ENCODE measurements around the gene PXK. TPM values are rescaled to one million over a fixed set of nuclear protein-coding genes. Genes with fewer than 3 reads are reported as not detected.

Gene PXK
- total and polyA plus RNA-seq, 2 donors (not counting 1 experiment from before 2014, with no cell fraction given): 54.6 to 65.2 TPM

DNA sequence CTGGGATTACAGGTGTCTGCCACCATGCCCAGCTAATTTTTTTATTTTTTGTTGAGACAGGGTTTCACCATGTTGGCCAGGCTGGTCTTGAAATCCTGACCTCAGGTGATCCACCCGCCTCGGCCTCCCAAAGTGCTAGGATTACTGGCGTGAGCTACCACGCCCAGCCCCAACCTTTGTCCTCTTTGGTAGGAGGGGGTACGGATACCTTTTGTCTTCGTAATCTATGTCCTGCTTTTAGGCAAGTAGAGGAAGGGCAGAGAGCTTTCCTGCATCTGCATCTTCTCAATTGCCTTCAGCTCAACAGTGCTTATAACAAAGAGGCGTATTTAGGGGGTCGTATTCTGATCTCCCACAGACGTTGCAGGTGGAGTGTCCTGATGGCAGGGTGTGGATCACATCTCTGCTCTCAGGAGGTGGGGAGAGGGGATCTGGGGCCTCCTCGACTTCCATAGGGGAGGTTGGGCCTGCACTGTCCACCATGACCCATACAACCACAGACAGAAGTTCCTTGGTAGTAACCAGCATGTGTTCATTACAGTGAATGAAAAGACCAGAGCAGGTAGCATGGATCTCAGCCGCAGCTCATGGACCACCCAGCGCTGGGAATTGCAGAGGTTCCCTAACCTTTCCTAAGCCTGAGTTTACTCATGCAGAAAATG lies 137.8 kb downstream of the PXK start:
- no peak for DNase-seq (ENCODE audit: low read depth in 2 of 2)
- Histone ChIP-seq H3K27ac (ENCODE audit: insufficient read depth, low read length) (no peak overlapping the region), H4K20me1 (ENCODE audit: control insufficient read depth, extremely low read depth, insufficient read depth, low read length) (no peaks in the 10 kb centered on the region), H3K9me3 (ENCODE audit: control insufficient read depth, insufficient read depth, low read depth, low read length) (no peaks in the 10 kb centered on the region), H3K4me1 (ENCODE audit: control insufficient read depth, extremely low read depth, insufficient read depth, low read length) (peaks cover 4% of the 10 kb centered on the region), H3K9ac (ENCODE audit: insufficient read depth, low read length) (no peak overlapping the region), H3K4me2 (ENCODE audit: extremely low read depth, insufficient read depth, low read length) (no peak overlapping the region), H3K79me2 (ENCODE audit: control insufficient read depth, insufficient read depth, low read length) (no peaks in the 10 kb centered on the region), H3K4me3 (replicated peaks in 1 of 4; ENCODE audit: control extremely low read depth in 1 of 4, insufficient read depth in 1 of 4, low read depth in 3 of 4, low read length in 4 of 4) (no peak overlapping the region), H2AFZ (ENCODE audit: low read length) (no peak overlapping the region), H3K27me3 (ENCODE audit: control insufficient read depth, insufficient read depth, low read length) (no peaks in the 10 kb centered on the region), H3K36me3 (ENCODE audit: control insufficient read depth, insufficient read depth, low read length) (no peaks in the 10 kb centered on the region)
- TF ChIP-seq, protein P1, sequence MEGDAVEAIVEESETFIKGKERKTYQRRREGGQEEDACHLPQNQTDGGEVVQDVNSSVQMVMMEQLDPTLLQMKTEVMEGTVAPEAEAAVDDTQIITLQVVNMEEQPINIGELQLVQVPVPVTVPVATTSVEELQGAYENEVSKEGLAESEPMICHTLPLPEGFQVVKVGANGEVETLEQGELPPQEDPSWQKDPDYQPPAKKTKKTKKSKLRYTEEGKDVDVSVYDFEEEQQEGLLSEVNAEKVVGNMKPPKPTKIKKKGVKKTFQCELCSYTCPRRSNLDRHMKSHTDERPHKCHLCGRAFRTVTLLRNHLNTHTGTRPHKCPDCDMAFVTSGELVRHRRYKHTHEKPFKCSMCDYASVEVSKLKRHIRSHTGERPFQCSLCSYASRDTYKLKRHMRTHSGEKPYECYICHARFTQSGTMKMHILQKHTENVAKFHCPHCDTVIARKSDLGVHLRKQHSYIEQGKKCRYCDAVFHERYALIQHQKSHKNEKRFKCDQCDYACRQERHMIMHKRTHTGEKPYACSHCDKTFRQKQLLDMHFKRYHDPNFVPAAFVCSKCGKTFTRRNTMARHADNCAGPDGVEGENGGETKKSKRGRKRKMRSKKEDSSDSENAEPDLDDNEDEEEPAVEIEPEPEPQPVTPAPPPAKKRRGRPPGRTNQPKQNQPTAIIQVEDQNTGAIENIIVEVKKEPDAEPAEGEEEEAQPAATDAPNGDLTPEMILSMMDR (conservative IDR thresholded peaks at IDR 0.05 in 1 of 2, IDR thresholded peaks at IDR 0.05 in 1 of 2; ENCODE audit: low read depth in 1 of 2, low read length in 2 of 2): no peak
- no peak for TF ChIP-seq EZH2 (IDR thresholded peaks at IDR 0.05; ENCODE audit: low read length, missing control alignments)

DNA sequence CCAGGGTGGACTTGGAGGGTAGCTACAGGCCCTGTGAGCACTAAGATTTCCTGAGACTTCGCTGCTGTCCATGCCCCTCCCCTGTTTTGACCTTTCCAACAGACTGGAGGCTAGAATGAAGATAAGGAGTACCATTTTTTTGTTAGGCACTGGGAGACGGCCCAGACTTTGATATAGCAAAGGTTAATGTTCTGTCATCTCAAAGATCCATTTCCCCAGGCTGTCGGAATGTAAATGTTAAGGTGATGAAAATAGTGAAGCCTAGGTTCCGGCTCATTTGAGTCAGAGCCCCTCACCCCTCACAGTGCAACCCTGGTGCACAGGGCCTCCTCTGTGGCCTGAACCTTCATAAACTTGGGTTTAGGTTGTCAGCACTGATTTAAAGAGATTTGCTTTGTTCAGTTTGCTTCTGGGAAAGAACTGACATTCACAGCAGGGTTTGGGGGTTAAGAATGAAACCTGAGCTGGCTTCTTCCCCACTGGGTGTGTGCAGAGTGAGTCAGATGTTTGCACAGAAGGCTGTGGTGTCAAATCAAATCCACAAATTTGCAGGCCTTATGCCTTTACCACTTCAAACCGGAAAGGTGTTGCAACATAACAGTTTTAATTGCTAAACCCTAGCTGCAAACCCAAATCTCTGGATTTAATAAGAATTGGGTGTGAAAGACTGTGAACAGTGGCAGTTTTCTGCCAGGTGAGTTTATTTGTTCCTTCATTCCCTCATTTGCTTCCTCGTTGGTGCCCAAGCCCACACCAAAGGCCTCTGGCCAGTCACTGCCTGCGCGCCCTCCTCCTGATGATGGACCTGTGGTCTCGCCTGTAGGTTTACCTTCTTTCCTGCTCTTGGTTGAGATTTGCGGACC lies 138.6 kb downstream of the PXK start:
- Histone ChIP-seq H3K27me3 (ENCODE audit: control insufficient read depth, insufficient read depth, low read length) (no peaks in the 10 kb centered on the region), H3K4me3 (replicated peaks in 1 of 4; ENCODE audit: control extremely low read depth in 1 of 4, insufficient read depth in 1 of 4, low read depth in 3 of 4, low read length in 4 of 4) (no peak overlapping the region), H3K79me2 (ENCODE audit: control insufficient read depth, insufficient read depth, low read length) (no peaks in the 10 kb centered on the region), H3K27ac (ENCODE audit: insufficient read depth, low read length) (no peak overlapping the region), H3K4me1 (ENCODE audit: control insufficient read depth, extremely low read depth, insufficient read depth, low read length) (peaks cover 4% of the 10 kb centered on the region), H3K36me3 (ENCODE audit: control insufficient read depth, insufficient read depth, low read length) (no peaks in the 10 kb centered on the region), H3K9me3 (ENCODE audit: control insufficient read depth, insufficient read depth, low read depth, low read length) (no peaks in the 10 kb centered on the region), H4K20me1 (ENCODE audit: control insufficient read depth, extremely low read depth, insufficient read depth, low read length) (no peaks in the 10 kb centered on the region), H3K9ac (ENCODE audit: insufficient read depth, low read length) (no peak overlapping the region), H2AFZ (ENCODE audit: low read length) (peak overlapping the region; percentile 17), H3K4me2 (ENCODE audit: extremely low read depth, insufficient read depth, low read length) (no peak overlapping the region)
- TF ChIP-seq EZH2 (IDR thresholded peaks at IDR 0.05; ENCODE audit: low read length, missing control alignments): no peak
- TF ChIP-seq, protein P1 (conservative IDR thresholded peaks at IDR 0.05 in 1 of 2, IDR thresholded peaks at IDR 0.05 in 1 of 2; ENCODE audit: low read depth in 1 of 2, low read length in 2 of 2): no peak
- peak; percentile 85 to 94 for DNase-seq (ENCODE audit: low read depth in 2 of 2)

DNA sequence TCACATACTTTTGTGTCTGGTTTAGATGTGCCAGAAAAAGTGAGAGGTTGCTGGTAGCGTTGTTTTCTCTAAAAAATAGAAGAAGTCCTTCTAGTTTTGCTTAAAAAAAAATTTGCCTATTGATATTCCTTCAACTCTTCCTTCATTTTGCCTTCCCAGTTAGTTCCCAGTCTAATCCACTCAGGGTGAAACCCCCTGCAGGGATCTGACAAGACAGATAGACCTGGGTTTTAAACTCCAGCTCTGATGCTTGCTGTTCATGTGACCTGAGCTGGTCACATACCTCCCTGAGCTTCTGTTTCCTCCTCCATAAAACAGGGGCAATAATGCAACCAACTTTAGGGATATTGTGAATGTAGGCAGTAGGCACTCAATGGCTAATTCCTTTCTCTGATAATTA lies 140.6 kb downstream of the PXK start:
- no peak for DNase-seq (ENCODE audit: low read depth in 2 of 2)
- Histone ChIP-seq H3K36me3 (ENCODE audit: control insufficient read depth, insufficient read depth, low read length) (no peaks in the 10 kb centered on the region), H3K4me3 (replicated peaks in 1 of 4; ENCODE audit: control extremely low read depth in 1 of 4, insufficient read depth in 1 of 4, low read depth in 3 of 4, low read length in 4 of 4) (no peak overlapping the region), H2AFZ (ENCODE audit: low read length) (no peak overlapping the region), H3K79me2 (ENCODE audit: control insufficient read depth, insufficient read depth, low read length) (no peaks in the 10 kb centered on the region), H3K9me3 (ENCODE audit: control insufficient read depth, insufficient read depth, low read depth, low read length) (no peaks in the 10 kb centered on the region), H3K4me1 (ENCODE audit: control insufficient read depth, extremely low read depth, insufficient read depth, low read length) (peaks cover 4% of the 10 kb centered on the region), H4K20me1 (ENCODE audit: control insufficient read depth, extremely low read depth, insufficient read depth, low read length) (no peaks in the 10 kb centered on the region), H3K27ac (ENCODE audit: insufficient read depth, low read length) (no peak overlapping the region), H3K9ac (ENCODE audit: insufficient read depth, low read length) (no peak overlapping the region), H3K4me2 (ENCODE audit: extremely low read depth, insufficient read depth, low read length) (no peak overlapping the region), H3K27me3 (ENCODE audit: control insufficient read depth, insufficient read depth, low read length) (no peaks in the 10 kb centered on the region)
- no peak for TF ChIP-seq EZH2 (IDR thresholded peaks at IDR 0.05; ENCODE audit: low read length, missing control alignments)
- TF ChIP-seq, protein P1 (conservative IDR thresholded peaks at IDR 0.05 in 1 of 2, IDR thresholded peaks at IDR 0.05 in 1 of 2; ENCODE audit: low read depth in 1 of 2, low read length in 2 of 2): no peak

All from fibroblast of lung (primary cell).